OCI-LY1 (cell line): Measurements from ENCODE around the gene FAM161B.

Experiments used
- H2AFZ ChIP-seq: fragments of 200-600 bp; sonication (generic), shearing (Covaris generic); 2 replicates; pipeline ENCODE4 v1.6.0; 2014; ENCODE audit warnings: antibody characterized with exemption, mild to moderate bottlenecking, low read length
- H3F3A ChIP-seq: fragments of 200-600 bp; sonication (generic), shearing (Covaris generic); 2 replicates; pipeline ENCODE4 v1.6.0; 2014; ENCODE audit warnings: mild to moderate bottlenecking, antibody characterized with exemption, low read length, moderate library complexity; ENCODE audit not compliant: insufficient read depth
- H3K27ac ChIP-seq: fragments of 200-600 bp; sonication (generic); 2 replicates; pipeline ENCODE4 v1.5.1; 2014; ENCODE audit warnings: low read length, mixed run types, mild to moderate bottlenecking, low read depth; ENCODE audit not compliant: poor library complexity, severe bottlenecking
- H3K27me3 ChIP-seq: fragments of 200-600 bp; sonication (generic); 2 replicates; pipeline ENCODE4 v1.6.0; 2014; ENCODE audit warnings: antibody characterized with exemption, mild to moderate bottlenecking, low read length, moderate library complexity; ENCODE audit not compliant: insufficient read depth
- H3K36me3 ChIP-seq: fragments of 200-600 bp; sonication (generic); 2 replicates; pipeline ENCODE4 v1.6.1; 2014; ENCODE audit warnings: mild to moderate bottlenecking, antibody characterized with exemption, low read length, moderate library complexity, mixed read lengths; ENCODE audit not compliant: insufficient read depth
- H3K4me1 ChIP-seq: fragments of 200-600 bp; sonication (generic); 2 replicates; pipeline ENCODE4 v1.5.1; 2014; ENCODE audit warnings: mild to moderate bottlenecking, low read length, moderate library complexity; ENCODE audit not compliant: insufficient read depth, severe bottlenecking
- H3K4me2 ChIP-seq: fragments of 200-600 bp; sonication (generic), shearing (Covaris generic); 2 replicates; pipeline ENCODE4 v1.6.1; 2014; ENCODE audit warnings: low read length
- H3K4me3 ChIP-seq: fragments of 200-600 bp; sonication (generic); 2 replicates; pipeline ENCODE4 v1.5.1; 2014; ENCODE audit warnings: low read length, low read depth, mild to moderate bottlenecking, mixed read lengths; ENCODE audit not compliant: poor library complexity, severe bottlenecking
- H3K79me2 ChIP-seq: fragments of 200-600 bp; shearing (Covaris generic); 2 replicates; pipeline ENCODE4 v1.6.1; 2016; ENCODE audit warnings: mixed run types, low read length, mixed read lengths; ENCODE audit not compliant: insufficient read depth
- H3K9ac ChIP-seq: fragments of 200-600 bp; sonication (generic), shearing (Covaris generic); 2 replicates; pipeline ENCODE4 v1.6.1; 2014; ENCODE audit warnings: mild to moderate bottlenecking, low read length, mixed read lengths
- H3K9me2 ChIP-seq: fragments of 200-600 bp; sonication (generic), shearing (Covaris generic); 2 replicates; pipeline ENCODE4 v1.6.1; 2014; ENCODE audit warnings: low read depth, mild to moderate bottlenecking, low read length, mixed read lengths
- H3K9me3 ChIP-seq: fragments of 200-600 bp; shearing (Covaris generic); 2 replicates; pipeline ENCODE4 v1.6.1; 2014; ENCODE audit warnings: low read length, mixed read lengths
- H4K20me1 ChIP-seq: fragments of 200-600 bp; sonication (generic), shearing (Covaris generic); 2 replicates; pipeline ENCODE4 v1.6.0; 2016; ENCODE audit warnings: mild to moderate bottlenecking, low read length; ENCODE audit not compliant: insufficient read depth
- CTCF ChIP-seq: fragments of 200-600 bp; sonication (generic), shearing (Covaris generic); IDR thresholded peaks from 2 replicates; pipeline ENCODE4 v1.5.1; 2017; ENCODE audit warnings: mild to moderate bottlenecking, antibody characterized with exemption, low read length, moderate library complexity, mixed read lengths
- EZH2 ChIP-seq: fragments of 200-600 bp; sonication (generic), shearing (Covaris generic); IDR thresholded peaks from 2 replicates; pipeline ENCODE4 v1.8.0; 2017; ENCODE audit warnings: borderline replicate concordance, mixed run types, mild to moderate bottlenecking, antibody characterized with exemption, low read length, moderate library complexity, mixed read lengths

The FAM161B gene

GRCh38 chr14:73965216-73965615 is 15.3 kb upstream of the FAM161B start:
- H4K20me1 ChIP-seq, result no peaks in the 10 kb centered on the region
- H3K9ac ChIP-seq, result no peak overlapping the region
- H2AFZ ChIP-seq, result no peak overlapping the region
- H3K9me3 ChIP-seq, result no peaks in the 10 kb centered on the region
- no peak overlapping the region for H3K4me2 ChIP-seq
- H3F3A ChIP-seq, result no peaks in the 10 kb centered on the region
- no peaks in the 10 kb centered on the region for H3K79me2 ChIP-seq
- peaks cover 65% of the 10 kb centered on the region for H3K36me3 ChIP-seq
- TF ChIP-seq EZH2, result no peak
- no peak for TF ChIP-seq CTCF
- H3K27me3 ChIP-seq, result no peaks in the 10 kb centered on the region
- H3K4me1 ChIP-seq, result no peaks in the 10 kb centered on the region
- H3K9me2 ChIP-seq, result no peaks in the 10 kb centered on the region
- H3K4me3 ChIP-seq, result no peak overlapping the region
- H3K27ac ChIP-seq, result no peak overlapping the region

GRCh38 chr14:73961192-73961591 is 11.3 kb upstream of the FAM161B start:
- no peaks in the 10 kb centered on the region for H3K79me2 ChIP-seq
- H3K36me3 ChIP-seq, result peaks cover 74% of the 10 kb centered on the region
- H3K27me3 ChIP-seq, result no peaks in the 10 kb centered on the region
- H4K20me1 ChIP-seq, result no peaks in the 10 kb centered on the region
- H3K9me2 ChIP-seq, result no peaks in the 10 kb centered on the region
- H2AFZ ChIP-seq, result no peak overlapping the region
- no peak overlapping the region for H3K4me3 ChIP-seq
- H3K27ac ChIP-seq, result no peak overlapping the region
- TF ChIP-seq EZH2 (no peak), CTCF (no peak)
- no peaks in the 10 kb centered on the region for H3K9me3 ChIP-seq
- no peak overlapping the region for H3K9ac ChIP-seq
- H3F3A ChIP-seq, result no peaks in the 10 kb centered on the region
- no peaks in the 10 kb centered on the region for H3K4me1 ChIP-seq
- H3K4me2 ChIP-seq, result no peak overlapping the region

- TF ChIP-seq EZH2, result no peak
- no peak; the same call in 1 of the 2 replicates for TF ChIP-seq CTCF
- Histone ChIP-seq H3K36me3 (peaks cover 67% of the 10 kb centered on the region), H3K4me1 (no peaks in the 10 kb centered on the region), H3K27ac (no peak overlapping the region), H4K20me1 (no peaks in the 10 kb centered on the region), H3F3A (no peaks in the 10 kb centered on the region), H3K9me3 (no peaks in the 10 kb centered on the region), H3K27me3 (no peaks in the 10 kb centered on the region), H3K9me2 (no peaks in the 10 kb centered on the region), H3K4me2 (no peak overlapping the region), H3K9ac (no peak overlapping the region), H3K79me2 (no peaks in the 10 kb centered on the region), H2AFZ (no peak overlapping the region), H3K4me3 (no peak overlapping the region)
Measured at GRCh38 chr14:73958591-73958990, 8.7 kb upstream of the FAM161B start.
